Measurements from ENCODE around the gene FHIT. TPM values are rescaled to one million over a fixed set of nuclear protein-coding genes. Genes with fewer than 3 reads are reported as not detected.

The FHIT gene
- total and polyA plus RNA-seq, 9 donors = 5.1 to 11.8 (median 9.5) TPM

DNA sequence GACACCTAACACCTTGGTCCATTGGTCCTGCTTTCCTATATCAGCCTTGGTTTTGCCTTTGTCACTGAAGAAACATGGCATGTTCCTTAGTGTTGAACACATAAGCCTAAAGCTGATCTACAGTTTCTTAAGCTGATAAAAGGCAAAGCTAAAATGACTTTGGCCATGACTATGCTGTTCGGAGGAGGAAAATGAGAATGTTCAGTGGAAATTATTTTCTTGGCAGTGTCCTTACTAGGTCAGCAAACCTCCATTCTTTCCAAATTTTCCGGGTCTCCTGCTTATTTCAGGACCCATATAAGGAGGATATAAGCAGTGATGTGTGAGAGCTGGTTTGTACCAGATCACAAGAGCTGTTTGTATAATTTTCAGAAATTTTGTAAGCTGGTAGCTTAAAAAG lies 1368.5 kb downstream of the FHIT start:
- Histone ChIP-seq H3K27ac (no peak overlapping the region), H3K36me3 (no peaks in the 10 kb centered on the region), H3K9me3 (no peaks in the 10 kb centered on the region), H3K27me3 (no peaks in the 10 kb centered on the region), H3K4me3 (no peak overlapping the region), H3K4me1 (ENCODE audit: insufficient read depth) (no peaks in the 10 kb centered on the region)
- DNase-seq = no peak
- TF ChIP-seq POLR2A (IDR thresholded peaks at IDR 0.05) = no peak
- no peak for TF ChIP-seq EP300 (IDR thresholded peaks at IDR 0.05)
- intact Hi-C loops (cut with DNase I) = no loop called here
- WGBS, 3 donors = 19 to 49% (median 31%) methylated on average over 2 of the region's 2 CpGs

DNA sequence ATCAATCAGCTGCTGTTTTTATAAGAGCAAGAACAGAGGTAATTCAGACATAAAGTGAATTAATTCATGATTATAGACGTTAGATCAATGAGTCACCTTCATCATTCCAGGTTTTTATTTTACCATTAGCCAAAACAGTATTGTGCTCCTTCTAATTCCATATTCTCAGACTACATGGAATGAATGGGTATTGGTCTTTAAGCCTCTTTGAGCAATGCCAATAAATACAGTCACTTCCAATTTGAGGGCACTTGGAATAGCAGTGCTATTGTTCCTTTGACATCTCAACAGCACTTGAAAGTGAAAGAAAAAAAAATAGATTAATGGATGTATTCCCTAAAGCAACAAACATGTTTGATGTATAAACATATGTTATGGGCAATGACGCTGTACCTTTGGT lies 1370.5 kb downstream of the FHIT start:
- Histone ChIP-seq H3K4me3 (no peak overlapping the region), H3K9me3 (no peaks in the 10 kb centered on the region), H3K4me1 (ENCODE audit: insufficient read depth) (no peaks in the 10 kb centered on the region), H3K27me3 (no peaks in the 10 kb centered on the region), H3K27ac (no peak overlapping the region), H3K36me3 (no peaks in the 10 kb centered on the region)
- 91 to 93% (median 93%) methylated on average over 2 of the region's 2 CpGs for WGBS, 3 donors
- no peak for DNase-seq
- no peak for TF ChIP-seq EP300 (IDR thresholded peaks at IDR 0.05)
- TF ChIP-seq, protein P1, sequence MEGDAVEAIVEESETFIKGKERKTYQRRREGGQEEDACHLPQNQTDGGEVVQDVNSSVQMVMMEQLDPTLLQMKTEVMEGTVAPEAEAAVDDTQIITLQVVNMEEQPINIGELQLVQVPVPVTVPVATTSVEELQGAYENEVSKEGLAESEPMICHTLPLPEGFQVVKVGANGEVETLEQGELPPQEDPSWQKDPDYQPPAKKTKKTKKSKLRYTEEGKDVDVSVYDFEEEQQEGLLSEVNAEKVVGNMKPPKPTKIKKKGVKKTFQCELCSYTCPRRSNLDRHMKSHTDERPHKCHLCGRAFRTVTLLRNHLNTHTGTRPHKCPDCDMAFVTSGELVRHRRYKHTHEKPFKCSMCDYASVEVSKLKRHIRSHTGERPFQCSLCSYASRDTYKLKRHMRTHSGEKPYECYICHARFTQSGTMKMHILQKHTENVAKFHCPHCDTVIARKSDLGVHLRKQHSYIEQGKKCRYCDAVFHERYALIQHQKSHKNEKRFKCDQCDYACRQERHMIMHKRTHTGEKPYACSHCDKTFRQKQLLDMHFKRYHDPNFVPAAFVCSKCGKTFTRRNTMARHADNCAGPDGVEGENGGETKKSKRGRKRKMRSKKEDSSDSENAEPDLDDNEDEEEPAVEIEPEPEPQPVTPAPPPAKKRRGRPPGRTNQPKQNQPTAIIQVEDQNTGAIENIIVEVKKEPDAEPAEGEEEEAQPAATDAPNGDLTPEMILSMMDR (IDR thresholded peaks at IDR 0.05) = no peak
- no peak for TF ChIP-seq POLR2A (IDR thresholded peaks at IDR 0.05)
- intact Hi-C loops (cut with DNase I) = no loop called here

DNA sequence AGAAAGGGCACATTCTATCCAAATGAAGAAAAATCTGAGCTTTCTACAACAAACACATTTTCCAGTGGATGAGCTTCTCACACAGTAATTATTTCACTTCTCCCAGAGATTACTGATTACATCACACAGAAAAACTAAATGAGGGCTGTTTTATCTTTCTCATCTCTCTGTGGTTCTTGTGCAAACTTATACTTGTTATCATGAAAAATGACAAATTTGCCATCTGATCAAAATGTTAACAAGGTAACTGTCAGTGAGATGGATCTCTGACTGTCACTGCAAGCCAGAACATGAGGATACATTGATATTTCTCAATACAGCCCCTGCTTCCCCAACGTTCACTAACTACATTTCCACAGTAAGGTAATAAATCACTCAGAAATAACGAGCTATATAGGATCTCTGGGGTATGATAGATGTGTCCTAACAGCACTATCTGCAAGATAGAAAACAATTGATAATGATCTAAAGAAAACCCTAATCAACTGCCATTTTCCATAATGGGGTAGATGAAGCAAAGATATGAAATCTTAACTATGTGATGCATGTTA lies 1372.1 kb downstream of the FHIT start:
- Histone ChIP-seq H3K4me3 (no peak overlapping the region), H3K36me3 (no peaks in the 10 kb centered on the region), H3K9me3 (no peaks in the 10 kb centered on the region), H3K27me3 (no peaks in the 10 kb centered on the region), H3K4me1 (ENCODE audit: insufficient read depth) (no peaks in the 10 kb centered on the region), H3K27ac (no peak overlapping the region)
- no peak for DNase-seq
- intact Hi-C loops (cut with DNase I) = no loop called here
- WGBS, 3 donors = 40 to 69% (median 64%) methylated on average over 2 of the region's 2 CpGs
- no peak for TF ChIP-seq EP300 (IDR thresholded peaks at IDR 0.05)

DNA sequence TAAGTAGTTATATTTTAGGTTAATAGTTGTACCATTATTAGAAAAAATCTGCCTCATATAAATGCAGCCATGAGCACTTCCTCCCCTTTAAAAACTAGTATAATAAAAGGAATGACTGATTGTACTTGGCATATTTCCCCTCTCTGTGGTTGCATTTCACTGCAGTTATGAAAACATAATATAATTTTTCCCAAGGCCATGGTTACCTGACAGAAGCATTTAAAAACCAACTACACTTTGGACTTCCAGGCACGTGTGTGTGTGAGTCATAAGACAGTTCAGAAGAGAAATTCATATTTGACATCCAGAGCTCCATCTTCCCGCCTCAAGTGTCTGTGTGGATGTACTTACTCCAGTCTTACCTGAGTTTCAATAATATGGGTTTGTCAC lies 1373.2 kb downstream of the FHIT start:
- WGBS, 3 donors = 44 to 48% (median 47%) methylated on average over 2 of the region's 2 CpGs

DNA sequence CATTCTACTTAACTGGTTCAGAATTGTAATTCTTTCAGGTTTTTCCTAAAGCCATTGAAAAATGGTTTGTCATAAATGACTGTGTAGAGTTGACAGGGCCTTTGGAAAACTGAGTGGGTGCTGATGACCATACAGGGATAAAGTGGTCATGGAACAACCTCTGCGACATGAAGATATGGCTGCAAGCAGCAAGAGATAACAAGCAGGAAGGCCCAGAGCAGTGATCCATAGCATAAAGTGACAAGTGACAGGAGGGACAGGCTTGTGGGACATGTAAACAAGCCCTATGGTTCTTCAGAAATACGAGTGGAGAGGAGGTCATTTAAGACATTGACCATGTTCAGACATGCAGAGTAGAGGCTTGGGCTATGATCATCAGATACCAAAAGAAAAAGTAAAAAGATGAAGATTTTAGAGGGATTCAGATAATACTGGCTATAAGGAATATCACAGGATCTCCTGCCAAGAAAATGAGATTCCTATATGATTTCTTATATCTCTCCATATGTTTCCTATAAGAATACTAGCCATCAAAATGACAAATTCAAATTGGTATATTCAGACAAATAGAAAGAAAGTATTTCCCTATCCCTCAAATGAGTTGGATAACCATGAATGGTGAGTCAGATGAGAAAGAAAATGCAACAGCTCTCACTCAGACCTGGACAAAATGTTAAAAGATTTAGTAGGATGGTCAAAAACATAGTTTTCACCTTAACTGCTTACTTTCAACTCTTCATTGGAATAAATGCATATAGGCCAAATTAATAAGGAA lies 1373.8 kb downstream of the FHIT start:
- WGBS, 3 donors = 92 to 95% (median 92%) methylated on average over 2 of the region's 2 CpGs
- intact Hi-C loops (cut with DNase I) = no loop called here

More for the DNA sequence above, 1373.2 kb downstream of the FHIT start:
- Histone ChIP-seq H3K9me3 (no peaks in the 10 kb centered on the region), H3K27ac (no peak overlapping the region), H3K4me3 (no peak overlapping the region), H3K36me3 (no peaks in the 10 kb centered on the region), H3K27me3 (no peaks in the 10 kb centered on the region), H3K4me1 (ENCODE audit: insufficient read depth) (no peaks in the 10 kb centered on the region)
- intact Hi-C loops (cut with DNase I) = no loop called here
- TF ChIP-seq, protein P1 (IDR thresholded peaks at IDR 0.05) = no peak
- no peak for TF ChIP-seq EP300 (IDR thresholded peaks at IDR 0.05)
- no peak for TF ChIP-seq POLR2A (IDR thresholded peaks at IDR 0.05)
- DNase-seq = no peak

DNA sequence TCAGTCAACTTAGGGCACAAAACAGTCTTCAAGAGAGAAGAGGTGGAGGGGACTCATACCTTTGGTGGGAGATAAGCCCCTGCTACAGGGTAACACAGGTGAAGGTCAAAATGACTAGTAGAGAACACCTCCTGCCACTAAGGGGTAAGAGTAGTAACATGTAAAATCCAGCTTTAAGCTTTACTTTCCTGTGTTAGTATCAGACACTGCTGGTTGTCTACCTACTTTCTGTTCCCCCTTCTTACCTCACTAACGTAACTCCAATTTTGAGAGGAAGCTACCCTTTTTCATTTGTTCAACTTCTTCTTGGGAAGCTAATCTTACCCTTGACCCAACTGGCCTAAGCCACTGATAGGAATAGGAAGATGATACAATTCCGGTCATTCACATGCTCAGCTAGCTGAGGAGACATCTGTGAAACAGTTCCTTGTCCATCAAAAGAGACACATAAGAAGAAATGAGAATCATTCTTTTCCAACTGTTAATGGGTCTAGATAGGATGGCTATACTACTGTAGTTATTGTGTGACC lies 1374.7 kb downstream of the FHIT start:
- no peaks in the 10 kb centered on the region for H3K4me1 ChIP-seq (ENCODE audit: insufficient read depth)
- 63 to 99% (median 96%) methylated on average over 2 of the region's 2 CpGs for WGBS, 3 donors
- H3K36me3 ChIP-seq = no peaks in the 10 kb centered on the region
- no peaks in the 10 kb centered on the region for H3K27me3 ChIP-seq
- H3K27ac ChIP-seq = no peak overlapping the region
- TF ChIP-seq EP300 (IDR thresholded peaks at IDR 0.05) = no peak
- TF ChIP-seq, protein P1 (IDR thresholded peaks at IDR 0.05) = no peak
- TF ChIP-seq POLR2A (IDR thresholded peaks at IDR 0.05) = no peak
- H3K9me3 ChIP-seq = no peaks in the 10 kb centered on the region
- H3K4me3 ChIP-seq = no peak overlapping the region
- intact Hi-C loops (cut with DNase I) = no loop called here
- DNase-seq = no peak

More for the DNA sequence above, 1373.8 kb downstream of the FHIT start:
- Histone ChIP-seq H3K36me3 (no peaks in the 10 kb centered on the region), H3K4me1 (ENCODE audit: insufficient read depth) (no peaks in the 10 kb centered on the region), H3K27me3 (no peaks in the 10 kb centered on the region), H3K9me3 (no peaks in the 10 kb centered on the region), H3K4me3 (no peak overlapping the region), H3K27ac (no peak overlapping the region)
- TF ChIP-seq POLR2A (IDR thresholded peaks at IDR 0.05) = no peak
- DNase-seq = no peak

Measured in ovary (tissue), 9 donors.